ENCODE results near the gene WNK2.

The WNK2 gene

GRCh38 chr9:93203026-93203717, 19.2 kb downstream of the WNK2 start:
- no peak for DNase-seq

GRCh38 chr9:93203718-93204469, 20.0 kb downstream of the WNK2 start:
- no peak for DNase-seq

- DNase-seq: no peak
These were observed 20.6 kb downstream of the WNK2 start for GRCh38 chr9:93204470-93205043.

GRCh38 chr9:93205045-93205768, 21.3 kb downstream of the WNK2 start:
- DNase-seq: peak; percentile 52

GRCh38 chr9:93205896-93206575, 22.1 kb downstream of the WNK2 start:
- DNase-seq: no peak

GRCh38 chr9:93206576-93207155, 22.7 kb downstream of the WNK2 start:
- no peak for DNase-seq

- DNase-seq: peak; percentile 80
These were observed 23.4 kb downstream of the WNK2 start for GRCh38 chr9:93207326-93207814.

- no peak for DNase-seq
These were observed 24.2 kb downstream of the WNK2 start for GRCh38 chr9:93207860-93208734.

- DNase-seq: no peak
These were observed 25.2 kb downstream of the WNK2 start for GRCh38 chr9:93209097-93209496.

GRCh38 chr9:93209576-93210323, 25.8 kb downstream of the WNK2 start:
- no peak for DNase-seq

GRCh38 chr9:93210324-93210973, 26.5 kb downstream of the WNK2 start:
- no peak for DNase-seq

- no peak for DNase-seq
These were observed 27.2 kb downstream of the WNK2 start for GRCh38 chr9:93210974-93211653.

GRCh38 chr9:93211654-93212001, 27.7 kb downstream of the WNK2 start:
- DNase-seq: no peak

- DNase-seq: no peak
These were observed 28.5 kb downstream of the WNK2 start for GRCh38 chr9:93212409-93212808.

- DNase-seq: no peak
These were observed 32.1 kb downstream of the WNK2 start for GRCh38 chr9:93216073-93216365.

- DNase-seq: no peak
These were observed 33.8 kb downstream of the WNK2 start for GRCh38 chr9:93217706-93218105.

GRCh38 chr9:93218161-93218560, 34.2 kb downstream of the WNK2 start:
- DNase-seq: no peak

GRCh38 chr9:93218671-93219420, 34.9 kb downstream of the WNK2 start:
- no peak for DNase-seq

- no peak for DNase-seq
These were observed 35.8 kb downstream of the WNK2 start for GRCh38 chr9:93219692-93220091.

All from NCI-H1105 treated with DMSO at 0.1 percent for 48 hours (cell line).